Gastroesophageal sphincter (tissue), 4 donors: Measurements from ENCODE around the gene PPM1B. TPM values are rescaled to one million over a fixed set of nuclear protein-coding genes. Genes with fewer than 3 reads are reported as not detected.
"Not testable (repeated sequence)": the region's sequence is repeated elsewhere in the genome, so short reads cannot be mapped to it uniquely, and the experiment has no call there.

Experiments
- ATAC-seq: fragments of 150-250 bp; one replicate; pipeline ENCODE4 v1.9.1; 2016; ENCODE audit warnings: mild to moderate bottlenecking, moderate library complexity
- H3K27ac ChIP-seq, 4 donors: fragments of 200-600 bp; sonication (generic) in 3 of 4; 1 replicate in 3 of 4; 2 replicates in 1 of 4; pipeline ENCODE4 v1.5.1; 2016 to 2019
- H3K27me3 ChIP-seq: fragments of 200-600 bp; sonication (generic); one replicate; pipeline ENCODE4 v1.5.1; 2019
- H3K36me3 ChIP-seq, 2 donors: fragments of 200-600 bp; sonication (generic); one replicate each; pipeline ENCODE4 v1.5.1; 2019; ENCODE audit warnings: control low read depth in 1 of 2
- H3K4me1 ChIP-seq, 3 donors: fragments of 200-600 bp; sonication (generic); 1 replicate in 2 of 3; 2 replicates in 1 of 3; pipeline ENCODE4 v1.5.1; 2016 to 2019; ENCODE audit warnings: control low read depth in 2 of 3
- H3K4me3 ChIP-seq, 2 donors: fragments of 200-600 bp; sonication (generic); one replicate each; pipeline ENCODE4 v1.5.1; 2019; ENCODE audit warnings: mild to moderate bottlenecking in 1 of 2, moderate library complexity in 1 of 2
- H3K9me3 ChIP-seq, 3 donors: fragments of 200-600 bp; sonication (generic); one replicate each; pipeline ENCODE4 v1.5.1; 2017 to 2019; ENCODE audit warnings: control low read depth in 2 of 3
- CTCF ChIP-seq, 4 experiments: fragments of 200-600 bp in 2 of 4; fragments of 450-650 bp in 2 of 4; sonication (generic) in 1 of 4; IDR thresholded peaks; one replicate each; pipeline ENCODE4 v1.5.1; 2017 to 2019; ENCODE audit warnings: antibody characterized with exemption in 4 of 4, mild to moderate bottlenecking in 2 of 4, moderate library complexity in 2 of 4
- EP300 ChIP-seq: sonication (generic); formaldehyde crosslinking; IDR thresholded peaks from one replicate; pipeline ENCODE4 v1.6.1; 2017; ENCODE audit warnings: antibody characterized with exemption, mild to moderate bottlenecking
- POLR2A ChIP-seq, 2 donors: fragments of 450-650 bp; IDR thresholded peaks; one replicate each; pipeline ENCODE4 v1.6.1; 2017; ENCODE audit warnings: antibody characterized with exemption in 2 of 2, mild to moderate bottlenecking in 2 of 2, moderate library complexity in 1 of 2
- POLR2AphosphoS5 ChIP-seq: sonication (generic); formaldehyde crosslinking; IDR thresholded peaks from one replicate; pipeline ENCODE4 v1.6.1; 2017; ENCODE audit warnings: antibody characterized with exemption
- whole genome bisulfite sequencing, 2 donors: methylation state at CpG; one replicate each; pipeline ENCODE4 v1.1.5; 2018; ENCODE audit warnings: low coverage in 1 of 2; 5-methylcytosine and 5-hydroxymethylcytosine counted together
- total RNA-seq, 4 donors: library from RNA; depleted of rRNA; stranded (reverse); fragments of >200 nt; gene quantifications; one replicate each; pipeline ENCODE4 v1.1.0, GENCODE V29; 2016

PPM1B gene
- total RNA-seq, 4 donors from 2014 or later = 62.9 to 125 (median 81.3) TPM

- ATAC-seq = no peak
- WGBS, 2 donors = 100% methylated on average over 2 of the region's 2 CpGs
- TF ChIP-seq CTCF (IDR thresholded peaks at IDR 0.05) (no peak), POLR2AphosphoS5 (no peak), POLR2A (IDR thresholded peaks at IDR 0.05) (no peak), EP300 (no peak)
- peaks cover 0 to 25% (median 1%) of the 10 kb centered on the region in 3 donors for H3K4me1 ChIP-seq
- no peak overlapping the region for H3K27ac ChIP-seq
- H3K9me3 ChIP-seq = peaks cover 0 to 3% (median 0%) of the 10 kb centered on the region in 3 donors
- H3K27me3 ChIP-seq = no peaks in the 10 kb centered on the region
- H3K36me3 ChIP-seq = peaks cover 0 to 40% of the 10 kb centered on the region in 2 donors
- no peak overlapping the region for H3K4me3 ChIP-seq
Measured at GRCh38 chr2:44207102-44207501, 38.4 kb downstream of the PPM1B start.

GRCh38 chr2:44207648-44208047 lies 39.0 kb downstream of the PPM1B start:
- not testable (repeated sequence) for ATAC-seq, H3K4me3 ChIP-seq, H3K9me3 ChIP-seq, H3K27me3 ChIP-seq, H3K27ac ChIP-seq
- H3K4me1 ChIP-seq = peaks cover 0 to 20% (median 0%) of the 10 kb centered on the region in 3 donors
- H3K36me3 ChIP-seq = peaks cover 0 to 45% of the 10 kb centered on the region in 2 donors
- 88 to 100% methylated on average over 2 to 4 of the region's 8 CpGs for WGBS, 2 donors

GRCh38 chr2:44210362-44210761 lies 41.7 kb downstream of the PPM1B start:
- peaks cover 0 to 58% of the 10 kb centered on the region in 2 donors for H3K36me3 ChIP-seq
- peaks cover 0 to 11% (median 0%) of the 10 kb centered on the region in 3 donors for H3K4me1 ChIP-seq
- TF ChIP-seq EP300 (no peak), CTCF (IDR thresholded peaks at IDR 0.05) (no peak), POLR2A (IDR thresholded peaks at IDR 0.05) (no peak)
- no peak for ATAC-seq
- H3K27me3 ChIP-seq = no peaks in the 10 kb centered on the region
- H3K27ac ChIP-seq = no peak overlapping the region
- peaks cover 0 to 3% (median 0%) of the 10 kb centered on the region in 3 donors for H3K9me3 ChIP-seq
- H3K4me3 ChIP-seq = no peak overlapping the region
- 80 to 81% methylated on average over 2 of the region's 2 CpGs for WGBS, 2 donors

- H3K27me3 ChIP-seq = no peaks in the 10 kb centered on the region
- H3K9me3 ChIP-seq = peaks cover 0 to 3% (median 0%) of the 10 kb centered on the region in 3 donors
- peaks cover 0 to 6% (median 0%) of the 10 kb centered on the region in 3 donors for H3K4me1 ChIP-seq
- no peak for ATAC-seq
- H3K27ac ChIP-seq = no peak overlapping the region
- H3K36me3 ChIP-seq = peaks cover 0 to 59% of the 10 kb centered on the region in 2 donors
- no peak for TF ChIP-seq POLR2A (IDR thresholded peaks at IDR 0.05)
- TF ChIP-seq POLR2AphosphoS5 = no peak
- no peak for TF ChIP-seq EP300
- H3K4me3 ChIP-seq = no peak overlapping the region
Measured at GRCh38 chr2:44211183-44211582, 42.5 kb downstream of the PPM1B start.

GRCh38 chr2:44212302-44212701 lies 43.6 kb downstream of the PPM1B start:
- Histone ChIP-seq H3K9me3 (peaks cover 0 to 3% (median 0%) of the 10 kb centered on the region in 3 donors), H3K4me3 (no peak overlapping the region), H3K36me3 (peaks cover 0 to 50% of the 10 kb centered on the region in 2 donors), H3K4me1 (peaks cover 0 to 6% (median 0%) of the 10 kb centered on the region in 3 donors), H3K27ac (no peak overlapping the region), H3K27me3 (no peaks in the 10 kb centered on the region)
- no peak for TF ChIP-seq EP300
- no peak for TF ChIP-seq POLR2A (IDR thresholded peaks at IDR 0.05)
- no peak for TF ChIP-seq POLR2AphosphoS5
- no peak for TF ChIP-seq CTCF (IDR thresholded peaks at IDR 0.05)
- ATAC-seq = no peak
- 74 to 78% methylated on average over 3 to 4 of the region's 4 CpGs for WGBS, 2 donors

GRCh38 chr2:44215827-44216226 lies 47.2 kb downstream of the PPM1B start:
- ATAC-seq = no peak
- no peak overlapping the region for H3K27ac ChIP-seq
- TF ChIP-seq CTCF (IDR thresholded peaks at IDR 0.05) = no peak
- no peak for TF ChIP-seq POLR2A (IDR thresholded peaks at IDR 0.05)
- TF ChIP-seq POLR2AphosphoS5 = no peak
- no peaks in the 10 kb centered on the region for H3K27me3 ChIP-seq
- WGBS, 2 donors = 84 to 90% methylated on average over 2 of the region's 2 CpGs
- no peak overlapping the region for H3K4me3 ChIP-seq
- no peaks in the 10 kb centered on the region for H3K9me3 ChIP-seq
- H3K36me3 ChIP-seq = peaks cover 0 to 63% of the 10 kb centered on the region in 2 donors
- H3K4me1 ChIP-seq = no peaks in the 10 kb centered on the region
